CD4-positive, alpha-beta T cell treated with Interleukin-6 at 100 ng/mL for 8 hours (primary cell): ENCODE results near the gene GPR84.
A peak's percentile ranks its signal among the peaks of the same experiment; 100 is the strongest.

Experiments
- DNase-seq: peaks from one replicate; pipeline ENCODE4 v3.0.0-alpha.2; 2020; ENCODE audit warnings: mixed read lengths, low spot score

The GPR84 gene

DNA sequence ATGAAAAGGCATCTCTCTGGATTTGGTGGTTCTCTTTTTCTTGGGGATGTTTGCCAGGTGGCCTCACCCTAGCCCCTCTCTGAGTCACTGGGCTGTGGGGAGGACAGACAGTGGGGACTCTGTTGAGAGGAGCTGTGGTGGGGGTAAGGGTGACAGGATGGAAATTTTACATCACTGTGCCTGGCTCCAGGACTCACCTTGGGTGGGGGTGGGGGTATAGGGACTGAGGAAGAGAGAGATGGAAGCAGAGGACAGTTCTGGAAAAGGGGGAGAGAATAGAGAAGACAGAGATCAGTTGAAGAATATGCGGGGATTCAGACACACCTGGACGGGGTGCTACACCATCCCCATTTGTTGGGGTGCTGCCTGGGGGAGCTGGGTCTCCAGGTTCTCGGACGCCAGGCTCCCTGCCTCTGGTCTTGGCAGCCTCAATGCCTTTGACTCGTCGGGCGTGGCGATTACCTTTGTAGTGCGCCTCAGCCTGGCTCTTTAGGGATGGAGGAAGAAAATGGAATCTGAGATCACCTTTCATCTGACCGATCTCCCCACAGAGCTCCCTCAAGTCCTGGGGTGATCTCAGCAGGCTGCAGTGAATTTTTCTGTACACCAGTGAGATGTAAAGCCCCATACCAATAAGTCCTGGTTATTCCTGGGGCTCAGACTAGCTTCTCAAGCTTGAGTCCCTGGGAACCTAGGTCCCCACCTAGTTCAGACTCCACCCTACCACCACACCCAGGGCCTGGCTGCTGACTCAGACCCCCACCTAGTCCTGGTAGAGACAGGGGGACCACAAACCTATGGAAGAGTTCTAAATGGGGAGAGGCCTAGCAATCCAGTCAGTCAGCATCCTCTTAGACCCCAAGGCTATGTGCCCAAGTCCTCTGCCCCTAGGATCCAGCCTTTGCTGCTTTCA is 9.6 kb upstream of the GPR84 start:
- DNase-seq, result no peak

DNA sequence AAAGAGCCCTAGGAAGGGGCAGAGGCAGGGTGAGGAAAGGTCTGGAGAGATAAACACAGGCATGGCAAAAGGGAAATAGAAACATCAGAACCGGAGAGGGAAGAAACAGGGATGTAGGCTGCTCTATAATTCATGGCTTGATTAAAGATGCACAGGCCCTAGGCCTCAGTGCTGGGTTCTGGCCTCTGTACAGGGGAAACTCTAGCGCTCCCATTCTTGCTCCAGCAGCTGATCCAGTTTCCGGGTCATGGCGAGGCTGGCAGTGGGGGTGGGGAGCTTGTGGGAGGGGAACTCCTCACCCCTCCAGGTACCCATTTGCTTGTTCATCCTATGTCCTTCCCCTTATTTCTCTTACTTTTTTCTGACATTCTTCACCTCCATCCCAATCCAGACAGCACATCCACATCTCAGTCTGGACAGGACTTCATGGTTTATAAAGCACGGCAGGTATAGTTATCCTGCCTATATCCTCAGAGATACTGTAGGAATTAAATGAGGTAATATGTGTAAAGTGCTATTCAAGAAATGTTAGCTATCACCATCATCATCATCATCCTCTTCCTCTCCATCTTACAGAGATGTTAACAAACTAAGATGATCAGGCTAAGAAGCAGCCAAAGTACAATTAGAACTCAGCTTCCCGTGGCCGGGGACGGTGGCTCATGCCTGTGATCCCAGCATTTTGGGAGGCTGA is 8.0 kb upstream of the GPR84 start:
- no peak for DNase-seq

GRCh38 chr12:54371328-54372112 is 7.2 kb upstream of the GPR84 start:
- DNase-seq, result no peak

GRCh38 chr12:54370171-54370730 is 6.0 kb upstream of the GPR84 start:
- no peak for DNase-seq

DNA sequence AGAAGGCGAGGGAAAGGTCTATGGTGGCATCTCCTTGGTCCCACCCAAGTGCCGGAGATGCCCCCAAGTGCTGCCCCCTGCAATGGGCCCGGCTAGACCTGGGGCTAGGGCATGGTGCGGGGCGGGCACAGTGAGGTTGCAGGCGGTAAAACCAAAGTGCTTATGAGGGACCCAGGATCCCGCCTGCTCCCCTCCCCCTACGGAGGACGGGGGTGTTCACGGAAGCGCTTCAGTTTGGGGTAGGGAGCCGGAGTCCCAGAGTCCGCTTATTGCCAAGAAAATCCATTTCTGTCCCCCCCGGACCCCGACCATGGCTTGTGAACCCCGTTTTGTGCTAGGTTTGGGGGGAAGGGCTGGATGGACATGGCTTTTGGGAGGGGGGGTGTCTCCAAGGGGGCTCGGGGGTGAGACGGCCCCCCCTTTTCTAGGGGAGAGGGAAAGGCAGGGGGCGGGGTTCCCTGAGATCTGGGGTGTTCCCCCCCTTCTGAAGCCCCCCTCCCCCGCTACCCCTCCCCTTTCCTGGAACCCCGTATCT is 5.4 kb upstream of the GPR84 start:
- DNase-seq, result no peak

GRCh38 chr12:54368709-54369596 is 4.7 kb upstream of the GPR84 start:
- DNase-seq, result peak; percentile 86

GRCh38 chr12:54368025-54368708 is 3.9 kb upstream of the GPR84 start:
- no peak for DNase-seq

DNA sequence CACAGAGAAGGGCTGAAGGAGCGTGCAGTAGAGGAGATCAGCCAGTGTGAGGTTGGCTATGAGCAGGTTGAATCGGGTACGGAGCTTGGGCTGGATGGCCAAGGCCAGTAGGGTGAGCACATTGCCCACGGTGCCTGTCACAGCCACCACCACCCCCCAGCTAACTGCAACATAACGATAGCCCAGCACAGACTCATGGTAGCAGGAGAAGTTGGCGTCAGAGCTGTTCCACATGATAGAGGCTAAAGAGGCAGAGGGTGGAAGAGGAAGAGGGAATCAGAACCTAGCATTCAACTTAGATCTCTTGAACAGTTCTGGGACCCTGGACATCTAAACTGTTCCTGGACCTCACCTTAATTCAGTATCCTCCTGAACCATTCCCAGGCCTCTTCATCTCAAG is 668 bp downstream of the GPR84 start:
- DNase-seq, result no peak

DNA sequence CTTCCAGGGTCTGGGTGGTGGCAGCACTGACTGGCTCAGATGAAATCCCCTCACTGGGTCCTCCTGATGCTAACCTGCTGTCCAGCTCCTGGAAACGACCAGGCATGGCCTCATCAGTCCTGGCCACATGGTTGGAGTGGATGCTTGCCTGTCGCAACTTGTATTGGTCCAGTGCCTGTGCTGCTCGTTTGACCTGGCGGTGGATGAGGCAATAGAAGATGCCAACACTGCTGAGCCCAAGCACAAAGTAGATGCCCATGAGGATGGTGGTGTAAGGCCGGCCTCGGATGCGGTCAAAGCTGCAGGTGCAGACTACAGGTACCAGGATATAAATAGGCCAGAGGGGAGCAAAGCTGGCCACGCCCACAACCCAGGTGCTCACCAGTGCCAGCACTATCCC is 1.2 kb downstream of the GPR84 start:
- DNase-seq, result no peak

DNA sequence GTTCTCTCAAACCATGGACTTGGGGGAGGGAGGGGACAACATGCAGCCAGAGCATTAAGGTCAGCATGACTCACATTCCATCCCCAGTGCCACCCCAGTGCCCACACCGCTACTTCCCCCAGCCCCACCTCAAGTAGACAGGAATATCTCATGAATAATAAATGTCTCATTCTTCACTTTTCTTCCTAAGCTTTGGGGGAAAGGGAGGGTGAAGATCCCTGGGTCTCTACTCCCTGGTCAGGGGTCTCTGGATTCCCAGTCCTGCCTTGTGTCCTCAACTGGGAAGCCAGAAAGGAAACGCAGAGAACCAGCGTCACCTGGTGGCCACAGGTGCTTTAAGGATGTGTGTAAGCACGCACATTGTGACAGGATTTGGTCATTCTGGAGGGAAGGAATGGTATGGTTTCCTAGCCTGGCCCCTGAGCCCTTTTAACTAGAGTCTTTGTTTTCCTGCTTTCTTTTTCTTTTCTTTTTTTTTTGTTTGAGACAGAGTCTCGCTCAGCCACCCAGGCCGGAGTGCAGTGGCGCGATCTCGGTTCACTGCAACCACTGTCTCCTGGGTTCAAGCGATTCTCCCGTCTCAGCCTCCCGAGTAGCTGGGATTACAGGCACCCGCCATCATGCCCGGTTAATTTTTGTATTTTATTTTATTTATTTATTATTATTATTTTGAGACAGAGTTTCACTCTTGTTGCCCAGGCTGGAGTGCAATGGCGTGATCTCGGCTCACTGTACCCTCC is 3.4 kb downstream of the GPR84 start:
- DNase-seq, result peak; percentile 42

DNA sequence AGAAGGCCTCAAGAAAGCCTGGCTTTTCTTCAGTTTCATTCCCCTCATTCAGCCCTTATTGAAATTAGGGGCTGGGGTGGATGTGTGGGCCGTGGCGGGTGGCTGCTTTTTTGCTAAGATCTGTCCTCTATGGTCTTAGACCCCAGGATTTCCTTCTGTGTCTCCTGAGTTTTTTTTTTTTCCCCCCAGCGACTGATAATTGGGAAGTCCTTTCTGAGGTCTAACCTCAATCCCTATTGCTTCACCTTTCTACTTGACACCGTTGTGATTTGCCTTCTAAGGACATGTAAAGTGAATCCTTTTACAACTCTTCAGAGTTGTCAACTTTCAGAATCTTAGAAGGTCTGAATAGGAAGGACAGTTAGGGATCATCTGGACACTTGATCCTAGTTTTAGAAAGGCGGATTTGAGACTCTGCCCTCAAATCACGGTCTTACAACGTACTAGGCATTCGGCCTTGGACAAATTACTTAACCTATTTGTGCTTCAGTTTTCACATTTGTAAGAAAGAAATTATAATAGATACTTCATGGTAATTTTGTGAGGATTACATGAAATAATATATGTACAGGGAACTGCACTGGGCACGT is 4.4 kb downstream of the GPR84 start:
- no peak for DNase-seq

DNA sequence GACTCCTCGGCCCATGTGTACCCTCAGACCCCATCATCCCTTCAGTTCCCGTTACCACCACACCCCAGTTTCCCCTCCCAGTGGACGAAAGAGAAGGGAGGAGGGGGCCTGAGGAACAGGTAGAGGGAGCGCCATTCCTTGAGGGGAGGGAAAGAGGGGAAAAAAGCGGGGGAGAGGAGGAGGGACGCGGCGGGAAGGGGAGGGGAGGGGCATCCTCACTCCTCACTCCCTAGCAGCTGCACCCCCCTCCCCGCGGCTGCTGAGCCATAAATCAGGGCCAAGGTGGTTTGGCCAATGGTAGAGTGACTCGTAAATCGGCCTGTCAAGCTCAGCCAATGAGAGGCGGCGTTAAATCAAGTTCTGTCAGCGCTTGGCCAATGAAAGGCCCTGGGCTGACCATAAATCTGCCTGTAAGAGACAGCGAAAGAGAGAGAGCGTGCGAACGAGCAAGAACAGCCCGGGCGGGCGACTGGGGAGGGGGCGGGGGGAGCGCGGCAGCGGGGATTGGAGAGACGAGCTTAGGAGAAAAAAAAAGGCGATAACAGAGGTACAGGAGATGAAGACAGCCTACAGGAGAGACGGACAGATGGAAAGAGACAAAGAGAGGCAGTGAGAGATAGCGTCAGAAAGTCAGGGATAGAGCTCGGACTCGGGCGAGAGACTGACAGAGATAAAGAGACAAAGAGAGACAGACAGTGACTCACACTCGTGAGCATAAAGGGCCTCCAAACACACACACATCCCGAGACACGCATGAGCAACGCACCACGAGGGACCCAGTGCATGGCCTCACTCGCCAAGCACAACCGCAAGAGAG is 5.1 kb downstream of the GPR84 start:
- peak; percentile 97 for DNase-seq

DNA sequence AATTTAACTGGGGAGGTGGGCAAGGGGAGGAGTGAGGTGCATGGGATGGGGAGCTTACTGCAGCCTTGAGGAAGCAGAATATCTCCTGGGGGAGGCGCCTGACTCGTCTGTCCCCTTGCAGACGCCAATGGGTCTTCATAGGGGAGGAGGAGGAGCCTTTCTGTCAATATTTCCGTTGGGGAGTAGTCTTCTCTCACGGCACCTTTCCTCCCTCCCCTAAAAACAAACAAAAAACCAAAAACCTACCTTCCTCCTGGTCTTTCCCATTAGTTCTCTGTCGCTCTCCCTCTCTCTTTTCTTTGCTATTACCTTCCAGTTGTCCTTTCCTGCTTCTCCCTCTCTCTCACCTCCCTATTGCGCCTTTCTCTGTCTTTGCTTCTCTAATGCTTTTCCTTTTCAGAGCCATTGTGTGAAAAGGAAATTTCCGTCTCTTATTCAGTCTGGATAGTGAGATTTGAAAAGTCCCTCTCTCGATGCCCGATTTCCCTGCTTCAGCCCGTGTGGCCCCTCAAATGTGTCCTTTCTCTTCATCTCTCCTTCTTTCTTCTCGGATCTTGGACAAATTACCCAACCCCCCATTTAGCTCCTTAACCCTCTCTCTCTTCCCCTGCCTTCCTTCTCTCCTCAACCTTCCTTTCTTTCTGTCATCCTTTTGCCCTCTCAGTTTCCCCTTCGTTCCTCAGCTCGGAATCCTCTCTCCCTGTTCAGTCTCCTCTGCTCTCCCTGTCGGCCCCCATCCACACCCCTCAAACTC is 5.9 kb downstream of the GPR84 start:
- DNase-seq, result peak; percentile 61

DNA sequence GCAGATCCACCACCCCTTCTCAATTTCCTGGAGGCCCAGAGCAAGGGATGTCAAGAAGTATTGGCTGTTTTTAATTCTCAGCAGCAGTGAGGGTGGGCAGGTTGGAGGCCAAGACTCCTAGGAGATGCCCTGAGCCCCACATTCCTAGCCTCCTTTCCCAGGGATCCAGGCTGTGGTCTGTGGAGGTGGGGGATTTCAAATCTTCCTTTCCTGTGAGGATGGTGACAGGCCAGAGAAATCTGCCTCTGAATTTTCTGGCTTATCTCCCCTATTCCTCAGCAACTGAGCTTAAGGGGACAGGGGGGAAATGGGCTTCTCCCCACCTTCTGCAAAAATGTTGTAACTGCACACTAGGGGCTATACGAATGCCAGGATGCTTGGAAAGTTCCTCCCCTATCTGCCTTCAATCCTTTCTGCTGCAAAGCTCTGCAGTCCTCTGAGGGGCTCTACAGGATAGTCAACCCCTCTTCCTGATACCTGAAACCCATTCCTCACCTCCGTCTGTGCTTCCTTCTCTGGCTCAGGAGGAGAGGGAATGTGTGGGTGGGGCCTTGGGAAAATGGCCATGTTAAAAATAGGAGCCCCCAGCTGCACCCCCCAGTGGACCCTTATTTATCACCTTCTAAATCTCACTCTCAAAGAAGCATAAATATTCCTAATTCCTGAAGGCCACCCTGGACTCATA is 6.6 kb downstream of the GPR84 start:
- no peak for DNase-seq

- no peak for DNase-seq
Measured at GRCh38 chr12:54356951-54357356, 7.3 kb downstream of the GPR84 start.

DNA sequence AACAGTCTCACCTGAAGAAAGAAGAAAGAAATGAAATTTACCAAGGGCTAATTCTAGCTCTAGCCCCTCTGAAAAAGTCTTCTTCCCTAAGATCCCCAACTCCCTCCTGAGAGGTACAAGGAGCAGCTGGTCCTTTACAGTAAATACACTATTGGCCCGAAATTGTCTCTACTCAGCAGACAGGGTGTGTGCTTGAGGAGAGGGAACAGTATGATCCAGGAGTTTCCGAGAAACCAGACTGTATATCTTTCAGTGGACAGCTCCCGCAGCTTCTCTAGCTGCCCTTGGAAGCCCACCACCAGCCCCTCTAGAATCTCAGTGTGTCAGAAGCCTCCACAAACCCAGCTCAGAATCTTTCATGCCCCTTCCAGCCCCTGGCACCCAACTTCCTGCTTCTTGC is 8.1 kb downstream of the GPR84 start:
- DNase-seq, result no peak
